Neuronal stem cell (in vitro differentiated cells): Measurements from ENCODE around the gene COL11A2.

ENCODE experiments used
- DNase-seq: peaks from one replicate; pipeline ENCODE4 v3.0.0-alpha.2; 2013; ENCODE audit warnings: low spot score
- H2AFZ ChIP-seq: one replicate; pipeline ENCODE4 v1.6.1; 2013; ENCODE audit warnings: mild to moderate bottlenecking, low read length, inconsistent platforms
- H2AK5ac ChIP-seq: 2 replicates; pipeline ENCODE4 v1.6.1; 2013; ENCODE audit warnings: low read depth, mild to moderate bottlenecking, inconsistent platforms, low read length, moderate library complexity, mixed read lengths
- H2BK120ac ChIP-seq: 2 replicates; pipeline ENCODE4 v1.6.1; 2013; ENCODE audit warnings: low read depth, mild to moderate bottlenecking, inconsistent platforms, low read length, moderate library complexity, mixed read lengths
- H2BK12ac ChIP-seq: one replicate; pipeline ENCODE4 v1.6.1; 2013; ENCODE audit warnings: low read length, inconsistent platforms
- H2BK15ac ChIP-seq: 2 replicates; pipeline ENCODE4 v1.6.1; 2013; ENCODE audit warnings: mild to moderate bottlenecking, low read length, inconsistent platforms, mixed read lengths
- H2BK5ac ChIP-seq: one replicate; pipeline ENCODE4 v1.6.1; 2013; ENCODE audit warnings: inconsistent platforms, mild to moderate bottlenecking, low read length, moderate library complexity
- H3K14ac ChIP-seq: one replicate; pipeline ENCODE4 v1.6.1; 2013; ENCODE audit warnings: low read length, inconsistent platforms
- H3K18ac ChIP-seq: 2 replicates; pipeline ENCODE4 v1.6.1; 2013; ENCODE audit warnings: low read length, inconsistent platforms
- H3K23ac ChIP-seq: 2 replicates; pipeline ENCODE4 v1.6.1; 2013; ENCODE audit warnings: low read depth, mild to moderate bottlenecking, mixed read lengths, low read length, inconsistent platforms; ENCODE audit not compliant: poor library complexity
- H3K27ac ChIP-seq: replicated peaks from 3 replicates; pipeline ENCODE4 v1.5.1; 2013; ENCODE audit warnings: low read length, inconsistent platforms
- H3K27me3 ChIP-seq, 3 experiments: 2 replicates each; pipeline ENCODE4 v1.6.1; 2013; ENCODE audit warnings: low read length in 3 of 3, mild to moderate bottlenecking in 2 of 3, inconsistent platforms in 1 of 3, low read depth in 1 of 3, mixed read lengths in 1 of 3, moderate library complexity in 1 of 3; ENCODE audit not compliant: control insufficient read depth in 3 of 3, insufficient read depth in 3 of 3
- H3K36me3 ChIP-seq, 2 donors: replicated peaks in 1 of 2; 2 replicates each; pipeline ENCODE4 v1.6.1; 2013; ENCODE audit warnings: low read length in 2 of 2; ENCODE audit not compliant: control insufficient read depth in 2 of 2, insufficient read depth in 2 of 2
- H3K4ac ChIP-seq: 2 replicates; pipeline ENCODE4 v1.6.1; 2013; ENCODE audit warnings: inconsistent platforms, mild to moderate bottlenecking, low read length, moderate library complexity
- H3K4me1 ChIP-seq, 2 donors: 1 replicate in 1 of 2; 2 replicates in 1 of 2; pipeline ENCODE4 v1.6.1; 2013; ENCODE audit warnings: low read length in 2 of 2, low read depth in 1 of 2; ENCODE audit not compliant: control insufficient read depth in 2 of 2, insufficient read depth in 1 of 2
- H3K4me2 ChIP-seq: one replicate; pipeline ENCODE4 v1.6.1; 2013; ENCODE audit warnings: mild to moderate bottlenecking, low read length, inconsistent platforms; ENCODE audit not compliant: insufficient read depth, poor library complexity, severe bottlenecking
- H3K4me3 ChIP-seq, 2 donors: 2 replicates each; pipeline ENCODE4 v1.5.1; 2013; ENCODE audit warnings: low read length in 2 of 2, mild to moderate bottlenecking in 2 of 2, inconsistent platforms in 1 of 2, moderate library complexity in 1 of 2
- H3K79me1 ChIP-seq: one replicate; pipeline ENCODE4 v1.6.1; 2013; ENCODE audit warnings: low read depth, mild to moderate bottlenecking, inconsistent platforms, low read length, moderate library complexity
- H3K9ac ChIP-seq: one replicate; pipeline ENCODE4 v1.6.1; 2013; ENCODE audit warnings: mild to moderate bottlenecking, low read depth, low read length, inconsistent platforms; ENCODE audit not compliant: poor library complexity
- H3K9me3 ChIP-seq, 2 donors: replicated peaks in 1 of 2; 2 replicates each; pipeline versions ENCODE3 to v1.6.1; 2013; ENCODE audit warnings: low read length in 2 of 2, mild to moderate bottlenecking in 2 of 2, inconsistent platforms in 1 of 2, low read depth in 1 of 2, mixed read lengths in 1 of 2, moderate library complexity in 1 of 2; ENCODE audit not compliant: control insufficient read depth in 2 of 2, insufficient read depth in 1 of 2
- H4K8ac ChIP-seq: one replicate; pipeline ENCODE4 v1.6.1; 2013; ENCODE audit warnings: low read depth, mild to moderate bottlenecking, inconsistent platforms, low read length, moderate library complexity
- H4K91ac ChIP-seq: one replicate; pipeline ENCODE4 v1.6.1; 2013; ENCODE audit warnings: low read length, low read depth, mild to moderate bottlenecking, inconsistent platforms; ENCODE audit not compliant: poor library complexity
- WGBS, 2 donors: extraction: QIAGEN DNeasy Blood & Tissue Kit; methylation state at CpG; one replicate each; pipeline ENCODE4 v1.1.7; 2013; ENCODE audit warnings: missing lambda C conversion rate in 2 of 2, mixed read lengths in 1 of 2; ENCODE audit not compliant: insufficient read length in 2 of 2, insufficient replicate concordance in 1 of 2; ENCODE audit errors: extremely low coverage in 2 of 2; 5-methylcytosine and 5-hydroxymethylcytosine counted together

Gene COL11A2

DNA sequence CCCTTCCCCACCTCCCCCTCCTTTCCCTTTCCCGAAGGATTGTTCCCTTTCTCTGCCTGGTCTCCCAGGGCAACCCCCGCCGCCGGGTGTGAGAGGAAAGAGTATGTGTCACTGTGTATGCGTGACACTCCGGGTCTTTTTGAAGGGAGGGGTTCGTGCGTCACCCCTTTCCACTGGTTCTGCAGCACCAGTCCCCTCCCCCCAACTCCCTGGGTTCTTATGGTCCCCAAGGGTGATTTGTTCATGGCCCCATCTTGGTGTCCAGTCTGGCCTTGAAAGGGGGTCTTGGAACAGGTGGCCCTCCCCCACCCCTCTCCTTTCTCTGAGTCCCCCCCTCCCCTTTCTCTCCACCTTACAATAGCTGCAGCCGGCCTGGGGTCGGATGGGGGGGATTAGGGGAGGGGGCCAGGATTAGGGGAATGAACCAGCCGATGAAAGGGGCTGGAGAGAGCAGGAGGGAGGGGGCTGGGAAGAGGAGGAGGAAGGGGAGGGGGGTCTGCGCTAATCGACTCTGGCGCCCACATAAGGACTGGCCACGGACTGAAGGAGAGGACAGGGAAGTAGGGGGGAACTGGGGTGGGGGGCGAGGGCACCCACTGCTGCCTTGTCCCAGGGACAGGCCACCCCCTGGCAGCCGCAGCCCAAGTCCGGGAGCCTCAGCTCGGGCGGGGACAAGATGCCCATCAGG, 14.7 kb upstream of the COL11A2 start:
- H3K9me3 ChIP-seq = no peaks in the 10 kb centered on the region

DNA sequence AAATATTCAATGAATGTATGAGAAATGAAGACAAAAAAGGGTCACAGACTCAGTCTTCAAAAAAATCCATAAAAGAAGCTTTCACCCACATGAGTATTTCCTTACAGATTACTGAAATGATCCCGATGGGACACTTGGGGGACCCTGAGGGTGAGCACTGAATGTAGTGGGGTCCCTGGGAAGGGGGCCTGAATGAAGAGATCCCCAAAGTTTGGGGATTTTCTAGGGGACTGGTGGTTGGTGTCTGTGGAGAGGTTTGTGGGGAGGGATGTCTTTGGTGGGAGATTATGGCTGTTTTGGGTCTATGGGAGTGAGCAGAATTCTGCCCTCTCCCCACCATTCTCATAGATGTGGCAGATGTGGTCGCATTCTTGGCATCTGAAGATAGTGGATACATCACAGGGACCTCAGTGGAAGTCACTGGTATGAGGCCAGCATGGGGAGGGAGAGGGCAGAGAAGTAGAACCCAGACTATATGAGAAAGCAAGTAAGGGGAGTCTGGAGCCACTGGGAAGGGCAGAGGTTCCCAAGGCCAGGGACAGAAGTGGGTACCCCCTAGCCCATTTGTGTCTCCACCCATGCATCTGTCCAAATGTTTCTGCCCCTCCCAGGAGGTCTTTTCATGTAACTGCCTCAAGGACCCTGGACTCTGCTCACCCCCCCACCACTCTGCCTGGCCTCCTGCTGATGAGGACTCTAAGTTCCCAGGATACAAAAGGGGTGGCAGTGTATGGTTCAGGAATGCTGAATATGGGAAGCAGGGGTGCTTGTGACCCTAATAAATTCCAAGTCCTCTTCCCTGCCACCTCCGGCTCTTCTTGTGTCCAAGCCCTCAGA, 14.0 kb upstream of the COL11A2 start:
- peak overlapping the region; percentile 56 for H2BK5ac ChIP-seq
- DNase-seq = no peak
- no peak overlapping the region for H3K4ac ChIP-seq
- no peaks in the 10 kb centered on the region for H3K27me3 ChIP-seq
- no peak overlapping the region for H2BK12ac ChIP-seq
- peak overlapping the region; percentile 0 for H2BK120ac ChIP-seq
- H3K36me3 ChIP-seq = peaks cover 29 to 54% of the 10 kb centered on the region in 2 donors
- H3K4me3 ChIP-seq = peak overlapping the region; percentile 27 to 51
- no peak overlapping the region for H3K9ac ChIP-seq
- H2BK15ac ChIP-seq = peak overlapping the region; percentile 41
- H2AFZ ChIP-seq = no peak overlapping the region
- peaks cover 30 to 53% of the 10 kb centered on the region in 2 donors for H3K4me1 ChIP-seq
- H3K79me1 ChIP-seq = peaks cover 12% of the 10 kb centered on the region
- H3K18ac ChIP-seq = peak overlapping the region; percentile 0
- H3K14ac ChIP-seq = no peak overlapping the region
- no peak overlapping the region for H4K8ac ChIP-seq
- H3K27ac ChIP-seq = peak overlapping the region; percentile 79
- peak overlapping the region; percentile 35 for H3K4me2 ChIP-seq
- WGBS, 2 donors = no CpG with 5 or more reads among the region's 3 CpGs
- H4K91ac ChIP-seq = no peak overlapping the region
- no peaks in the 10 kb centered on the region for H3K9me3 ChIP-seq
- H2AK5ac ChIP-seq = peak overlapping the region; percentile 78
- no peak overlapping the region for H3K23ac ChIP-seq

More for the DNA sequence above, 14.7 kb upstream of the COL11A2 start:
- peak overlapping the region; percentile 94 for H3K9ac ChIP-seq
- peaks cover 25 to 46% of the 10 kb centered on the region in 2 donors for H3K4me1 ChIP-seq
- H3K79me1 ChIP-seq = peaks cover 7% of the 10 kb centered on the region
- peak overlapping the region; percentile 94 for H2AK5ac ChIP-seq
- H3K27ac ChIP-seq = peak overlapping the region; percentile 79
- peak overlapping the region; percentile 93 for H2BK120ac ChIP-seq
- peak overlapping the region; percentile 80 to 98 for H3K4me3 ChIP-seq
- peak overlapping the region; percentile 93 for H2BK15ac ChIP-seq
- H2AFZ ChIP-seq = no peak overlapping the region
- H3K18ac ChIP-seq = peak overlapping the region; percentile 99
- H3K23ac ChIP-seq = no peak overlapping the region
- H3K4me2 ChIP-seq = peak overlapping the region; percentile 84
- peak; percentile 94 for DNase-seq
- H3K4ac ChIP-seq = no peak overlapping the region
- H3K14ac ChIP-seq = peak overlapping the region; percentile 86
- no CpG with 5 or more reads among the region's 20 CpGs for WGBS, 2 donors
- peaks cover 30 to 54% of the 10 kb centered on the region in 2 donors for H3K36me3 ChIP-seq
- H2BK5ac ChIP-seq = peak overlapping the region; percentile 95
- H3K27me3 ChIP-seq = no peaks in the 10 kb centered on the region
- H4K8ac ChIP-seq = peak overlapping the region; percentile 52
- no peak overlapping the region for H4K91ac ChIP-seq
- H2BK12ac ChIP-seq = no peak overlapping the region

DNA sequence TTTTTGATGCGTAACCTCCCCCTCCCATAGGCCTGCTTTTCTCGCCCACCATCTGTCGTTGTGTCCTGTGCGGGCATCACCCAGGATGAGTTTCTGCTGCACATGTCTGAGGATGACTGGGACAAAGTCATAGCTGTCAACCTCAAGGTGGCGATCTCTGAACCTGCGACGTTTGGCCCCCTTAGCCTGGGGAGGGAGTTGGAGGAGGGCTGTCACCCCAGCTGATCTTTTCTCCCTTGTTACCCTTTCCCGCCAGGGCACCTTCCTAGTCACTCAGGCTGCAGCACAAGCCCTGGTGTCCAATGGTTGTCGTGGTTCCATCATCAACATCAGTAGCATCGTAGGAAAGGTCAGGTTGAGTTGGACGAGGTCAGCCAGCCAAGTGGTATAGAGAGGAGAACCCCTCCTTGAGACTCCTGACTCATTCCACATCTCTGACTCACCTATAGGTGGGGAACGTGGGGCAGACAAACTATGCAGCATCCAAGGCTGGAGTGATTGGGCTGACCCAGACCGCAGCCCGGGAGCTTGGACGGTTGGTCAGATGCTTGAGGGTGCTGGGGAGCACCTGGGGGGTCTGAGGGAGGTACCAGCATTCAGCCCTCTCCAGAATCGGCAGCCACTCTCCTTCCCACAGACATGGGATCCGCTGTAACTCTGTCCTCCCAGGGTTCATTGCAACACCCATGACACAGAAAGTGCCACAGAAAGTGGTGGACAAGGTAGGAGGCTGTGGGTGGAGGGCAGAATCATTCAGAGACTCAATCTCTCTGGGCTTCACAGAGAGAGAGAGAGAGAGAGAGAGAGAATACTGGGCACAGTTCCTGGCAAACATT, 13.1 kb upstream of the COL11A2 start:
- Histone ChIP-seq H3K4me3 (peak overlapping the region; percentile 73 to 92), H3K79me1 (peaks cover 14% of the 10 kb centered on the region), H3K9ac (peak overlapping the region; percentile 91), H3K27ac (peak overlapping the region; percentile 69), H4K8ac (no peak overlapping the region), H3K4ac (peak overlapping the region; percentile 4), H4K91ac (no peak overlapping the region), H3K27me3 (no peaks in the 10 kb centered on the region), H3K14ac (no peak overlapping the region), H3K18ac (peak overlapping the region; percentile 76), H3K9me3 (no peaks in the 10 kb centered on the region), H2BK5ac (peak overlapping the region; percentile 85), H2BK15ac (peak overlapping the region; percentile 51), H2AFZ (no peak overlapping the region), H3K23ac (peak overlapping the region; percentile 4), H3K36me3 (peaks cover 29 to 48% of the 10 kb centered on the region in 2 donors), H2AK5ac (peak overlapping the region; percentile 72), H3K4me2 (peak overlapping the region; percentile 87), H2BK120ac (peak overlapping the region; percentile 56), H3K4me1 (peaks cover 31 to 51% of the 10 kb centered on the region in 2 donors), H2BK12ac (peak overlapping the region; percentile 12)
- WGBS, 2 donors = no CpG with 5 or more reads among the region's 17 CpGs
- no peak for DNase-seq
